Osteocyte (in vitro differentiated cells): ENCODE results near the gene LRPPRC. TPM values are rescaled to one million over a fixed set of nuclear protein-coding genes. Genes with fewer than 3 reads are reported as not detected.

Experiments
- DNase-seq: peaks from one replicate; pipeline ENCODE4 v3.0.0; 2021; ENCODE audit warnings: mixed read lengths; ENCODE audit not compliant: unreplicated experiment; ENCODE audit errors: extremely low spot score
- H3K27ac Mint-ChIP-seq: one replicate; pipeline ENCODE4 v1.8.0; 2021; ENCODE audit warnings: mild to moderate bottlenecking, mixed read lengths; ENCODE audit not compliant: unreplicated experiment
- H3K27me3 Mint-ChIP-seq: one replicate; pipeline ENCODE4 v1.8.0; 2021; ENCODE audit warnings: mixed read lengths; ENCODE audit not compliant: unreplicated experiment
- H3K36me3 Mint-ChIP-seq: one replicate; pipeline ENCODE4 v1.8.0; 2021; ENCODE audit warnings: mixed read lengths; ENCODE audit not compliant: unreplicated experiment
- H3K4me1 Mint-ChIP-seq: one replicate; pipeline ENCODE4 v1.8.0; 2021; ENCODE audit warnings: mixed read lengths; ENCODE audit not compliant: unreplicated experiment
- H3K4me3 Mint-ChIP-seq: one replicate; pipeline ENCODE4 v1.8.0; 2021; ENCODE audit warnings: mild to moderate bottlenecking, moderate library complexity, mixed read lengths; ENCODE audit not compliant: unreplicated experiment
- H3K9me3 Mint-ChIP-seq: one replicate; pipeline ENCODE4 v1.8.0; 2021; ENCODE audit warnings: mixed read lengths; ENCODE audit not compliant: unreplicated experiment
- total RNA-seq: library from RNA; stranded (reverse); gene quantifications from 2 replicates; pipeline ENCODE4 v1.2.1, GENCODE V29; 2021
- TF ChIP-seq, protein P1 (sequence below): fragments of 200-600 bp; sonication (generic); IDR thresholded peaks from 2 replicates; pipeline ENCODE4 v1.5.0; 2021; ENCODE audit warnings: antibody characterized with exemption, mild to moderate bottlenecking, moderate library complexity

The LRPPRC gene
- total RNA-seq, 1 donor from 2014 or later = 73.8 TPM

DNA sequence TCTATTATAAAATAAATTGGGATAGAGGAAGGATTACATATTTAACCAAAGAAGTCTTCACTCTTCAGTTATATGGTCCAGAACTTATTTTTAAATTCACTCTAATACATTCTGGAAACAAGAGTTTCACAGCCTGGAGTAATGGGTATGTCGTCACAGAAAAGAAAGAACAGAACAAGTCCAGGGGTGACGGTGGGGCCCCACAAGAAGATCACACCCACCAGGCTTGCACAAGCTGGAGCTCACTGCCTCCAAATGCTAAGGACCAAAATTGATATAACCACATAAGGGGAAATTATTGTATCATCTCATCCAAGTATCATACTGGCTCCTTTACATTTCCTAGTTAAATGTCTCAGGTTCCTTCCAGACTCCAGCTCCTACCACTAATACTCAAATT is 11.3 kb downstream of the LRPPRC start:
- Mint-ChIP-seq H3K36me3 (peaks cover 15% of the 10 kb centered on the region), H3K27ac (no peak overlapping the region), H3K4me3 (no peak overlapping the region), H3K4me1 (no peaks in the 10 kb centered on the region), H3K27me3 (no peaks in the 10 kb centered on the region), H3K9me3 (no peaks in the 10 kb centered on the region)
- DNase-seq = no peak
- TF ChIP-seq, protein P1, sequence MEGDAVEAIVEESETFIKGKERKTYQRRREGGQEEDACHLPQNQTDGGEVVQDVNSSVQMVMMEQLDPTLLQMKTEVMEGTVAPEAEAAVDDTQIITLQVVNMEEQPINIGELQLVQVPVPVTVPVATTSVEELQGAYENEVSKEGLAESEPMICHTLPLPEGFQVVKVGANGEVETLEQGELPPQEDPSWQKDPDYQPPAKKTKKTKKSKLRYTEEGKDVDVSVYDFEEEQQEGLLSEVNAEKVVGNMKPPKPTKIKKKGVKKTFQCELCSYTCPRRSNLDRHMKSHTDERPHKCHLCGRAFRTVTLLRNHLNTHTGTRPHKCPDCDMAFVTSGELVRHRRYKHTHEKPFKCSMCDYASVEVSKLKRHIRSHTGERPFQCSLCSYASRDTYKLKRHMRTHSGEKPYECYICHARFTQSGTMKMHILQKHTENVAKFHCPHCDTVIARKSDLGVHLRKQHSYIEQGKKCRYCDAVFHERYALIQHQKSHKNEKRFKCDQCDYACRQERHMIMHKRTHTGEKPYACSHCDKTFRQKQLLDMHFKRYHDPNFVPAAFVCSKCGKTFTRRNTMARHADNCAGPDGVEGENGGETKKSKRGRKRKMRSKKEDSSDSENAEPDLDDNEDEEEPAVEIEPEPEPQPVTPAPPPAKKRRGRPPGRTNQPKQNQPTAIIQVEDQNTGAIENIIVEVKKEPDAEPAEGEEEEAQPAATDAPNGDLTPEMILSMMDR = no peak

DNA sequence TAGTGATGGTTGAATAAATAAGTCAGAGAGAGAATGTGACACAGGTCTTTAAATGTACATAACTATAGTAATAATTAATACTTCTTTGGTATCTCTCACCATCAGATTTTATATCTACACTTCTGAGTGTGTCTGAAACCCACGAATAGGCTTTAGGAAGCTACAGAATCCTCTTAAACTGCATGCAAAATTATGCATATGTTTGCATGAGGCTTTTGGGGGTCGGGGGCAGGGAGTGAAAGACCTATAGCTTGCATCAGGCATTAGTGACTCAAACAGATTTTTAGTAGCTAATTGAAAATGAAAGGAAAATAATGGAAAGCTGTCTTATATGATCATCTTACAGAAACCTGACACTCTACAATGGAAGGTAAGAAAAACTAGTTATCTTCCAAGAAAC is 14.9 kb downstream of the LRPPRC start:
- Mint-ChIP-seq H3K27me3 (no peaks in the 10 kb centered on the region), H3K27ac (no peak overlapping the region), H3K4me1 (no peaks in the 10 kb centered on the region), H3K36me3 (peaks cover 19% of the 10 kb centered on the region), H3K4me3 (no peak overlapping the region), H3K9me3 (no peaks in the 10 kb centered on the region)
- TF ChIP-seq, protein P1 = no peak
- DNase-seq = no peak

DNA sequence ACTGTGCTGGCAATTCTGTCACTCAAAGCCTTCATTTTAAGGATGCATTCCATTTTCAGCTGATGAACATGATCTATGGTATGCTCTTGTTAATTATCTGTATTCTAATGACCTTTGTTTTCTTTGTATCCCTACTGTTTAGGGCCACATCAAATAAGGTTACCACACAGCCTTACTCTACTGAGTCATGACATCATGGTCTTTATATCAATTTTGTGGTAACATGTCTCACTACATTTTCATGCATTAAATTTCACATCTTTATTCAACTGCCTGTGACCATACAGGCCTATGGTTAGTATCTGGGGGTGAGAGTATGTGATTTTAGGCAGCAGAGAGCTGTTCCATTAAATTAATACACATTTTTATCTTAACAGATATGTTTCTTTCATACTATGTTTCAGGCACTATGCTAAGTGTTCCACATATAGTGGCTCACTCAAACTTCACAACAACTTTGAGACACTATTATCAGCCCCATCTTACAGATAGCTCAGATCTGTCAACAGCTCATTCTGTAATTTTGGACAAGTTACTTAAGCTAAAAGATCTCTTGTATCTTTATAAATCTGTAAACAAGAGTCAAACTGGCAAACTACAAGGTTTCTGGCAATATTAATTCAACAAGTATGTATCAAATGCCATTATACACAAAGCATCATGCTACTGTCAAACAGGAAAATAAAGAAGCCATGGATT is 18.0 kb downstream of the LRPPRC start:
- Mint-ChIP-seq H3K4me1 (no peaks in the 10 kb centered on the region), H3K27me3 (no peaks in the 10 kb centered on the region), H3K9me3 (no peaks in the 10 kb centered on the region), H3K4me3 (no peak overlapping the region), H3K36me3 (peaks cover 38% of the 10 kb centered on the region), H3K27ac (no peak overlapping the region)
- no peak for DNase-seq
- TF ChIP-seq, protein P1 = no peak

DNA sequence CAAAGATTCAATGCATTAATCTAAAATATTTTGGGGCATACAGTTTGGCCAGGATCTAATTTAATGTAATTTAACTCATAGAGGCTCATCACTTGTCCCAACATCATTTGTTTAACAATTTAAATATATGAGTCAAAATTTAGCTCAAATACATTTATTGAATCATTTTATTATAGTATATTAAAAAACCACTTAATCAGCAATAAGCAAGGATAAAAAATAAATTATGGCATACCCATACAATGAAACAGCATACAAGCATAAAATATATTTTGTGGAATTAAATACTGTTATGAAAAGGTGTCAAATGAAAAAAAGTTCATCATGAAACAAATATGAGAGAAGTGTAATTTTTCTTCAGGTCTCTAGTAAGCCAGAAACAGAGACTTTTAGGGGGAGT is 34.9 kb downstream of the LRPPRC start:
- H3K36me3 Mint-ChIP-seq = peaks cover 40% of the 10 kb centered on the region
- H3K27me3 Mint-ChIP-seq = no peaks in the 10 kb centered on the region
- DNase-seq = no peak
- H3K27ac Mint-ChIP-seq = no peak overlapping the region
- no peaks in the 10 kb centered on the region for H3K9me3 Mint-ChIP-seq
- H3K4me1 Mint-ChIP-seq = no peaks in the 10 kb centered on the region
- H3K4me3 Mint-ChIP-seq = no peak overlapping the region
- TF ChIP-seq, protein P1 = no peak

DNA sequence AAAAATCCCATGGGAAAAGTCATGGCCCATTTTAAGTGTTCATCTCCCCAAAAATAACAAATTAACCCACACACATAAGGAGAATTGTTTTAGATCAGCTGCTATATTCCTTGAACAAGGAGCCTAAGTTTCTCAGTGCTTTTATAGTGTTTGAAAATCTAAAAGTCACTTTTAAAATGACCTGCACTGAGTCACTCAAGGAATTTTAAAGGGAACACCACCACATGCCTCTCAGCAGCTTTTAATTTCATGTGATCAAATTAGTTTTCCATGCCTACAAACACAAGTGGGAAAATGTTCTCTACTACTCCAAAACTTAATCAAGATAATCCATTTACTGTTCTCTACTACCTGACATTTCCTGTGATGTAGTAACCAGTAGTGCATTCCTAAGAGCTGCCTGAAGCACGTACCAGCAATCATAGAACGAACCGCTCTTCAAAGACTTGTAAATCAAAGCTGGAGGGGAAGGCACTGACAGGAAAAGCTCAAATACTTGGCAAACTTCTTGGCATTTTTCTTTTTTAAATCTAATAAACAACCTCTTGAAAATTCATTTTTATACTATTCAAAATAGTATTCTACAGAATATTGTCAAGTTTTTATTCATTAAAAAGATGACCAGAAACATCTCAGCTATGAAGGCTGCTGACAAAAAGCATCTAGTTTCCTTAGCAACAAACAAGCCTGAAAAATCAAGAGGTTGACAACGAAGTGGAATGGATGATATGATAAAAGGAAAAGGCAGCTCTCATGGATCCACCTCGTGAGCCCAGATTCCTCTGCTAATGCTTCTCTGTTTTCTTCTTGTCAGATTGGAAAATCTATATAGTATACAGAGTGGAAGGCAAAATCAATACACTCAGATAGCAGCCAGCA is 37.2 kb downstream of the LRPPRC start:
- no peaks in the 10 kb centered on the region for H3K9me3 Mint-ChIP-seq
- no peak for DNase-seq
- TF ChIP-seq, protein P1 = no peak
- H3K36me3 Mint-ChIP-seq = peaks cover 42% of the 10 kb centered on the region
- no peak overlapping the region for H3K27ac Mint-ChIP-seq
- no peak overlapping the region for H3K4me3 Mint-ChIP-seq
- no peaks in the 10 kb centered on the region for H3K4me1 Mint-ChIP-seq
- no peaks in the 10 kb centered on the region for H3K27me3 Mint-ChIP-seq
